Kidney glomerular epithelial cell (primary cell): ENCODE measurements around the gene HEMGN.

Experiments
- DNase-seq: peaks from one replicate; lab custom pipeline; 2025; lab: John Stamatoyannopoulos, UW

HEMGN gene

GRCh38 chr9:97930972-97931371, 7.0 kb downstream of the HEMGN start:
- no peak for DNase-seq

DNA sequence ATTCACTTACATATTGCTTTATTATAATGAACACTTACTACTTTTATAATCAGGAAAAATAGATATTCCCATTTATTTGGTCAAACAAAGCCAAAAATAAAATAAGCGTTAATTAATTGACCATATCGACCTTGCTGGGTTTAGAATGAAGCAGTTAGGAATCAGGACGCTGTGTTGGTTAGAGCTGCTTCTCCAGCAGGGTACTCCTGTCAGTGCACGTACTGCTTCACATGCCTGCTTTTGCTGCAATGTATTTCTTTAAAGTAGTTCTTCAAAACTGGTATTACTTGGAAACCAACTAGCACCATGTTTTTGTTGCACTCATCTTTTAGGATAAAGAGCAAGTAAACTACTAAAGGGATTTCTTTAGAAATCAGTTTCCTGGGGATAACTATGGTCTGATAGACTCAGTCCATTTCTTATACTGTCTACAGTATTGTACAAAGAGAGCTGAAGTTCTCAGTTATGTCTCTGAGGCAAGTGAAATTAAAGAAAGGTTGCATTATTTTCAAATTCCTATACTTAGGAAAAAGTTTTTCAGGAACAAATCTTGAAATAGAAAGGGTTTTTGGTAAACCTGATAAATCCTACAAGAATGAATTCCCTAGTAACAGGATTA, 8.9 kb downstream of the HEMGN start:
- DNase-seq = no peak

- DNase-seq = no peak
Measured at GRCh38 chr9:97925497-97926334, 12.3 kb downstream of the HEMGN start.

GRCh38 chr9:97924386-97924785, 13.6 kb downstream of the HEMGN start:
- DNase-seq = no peak

GRCh38 chr9:97923529-97924108, 14.4 kb downstream of the HEMGN start:
- peak; percentile 84 for DNase-seq

DNA sequence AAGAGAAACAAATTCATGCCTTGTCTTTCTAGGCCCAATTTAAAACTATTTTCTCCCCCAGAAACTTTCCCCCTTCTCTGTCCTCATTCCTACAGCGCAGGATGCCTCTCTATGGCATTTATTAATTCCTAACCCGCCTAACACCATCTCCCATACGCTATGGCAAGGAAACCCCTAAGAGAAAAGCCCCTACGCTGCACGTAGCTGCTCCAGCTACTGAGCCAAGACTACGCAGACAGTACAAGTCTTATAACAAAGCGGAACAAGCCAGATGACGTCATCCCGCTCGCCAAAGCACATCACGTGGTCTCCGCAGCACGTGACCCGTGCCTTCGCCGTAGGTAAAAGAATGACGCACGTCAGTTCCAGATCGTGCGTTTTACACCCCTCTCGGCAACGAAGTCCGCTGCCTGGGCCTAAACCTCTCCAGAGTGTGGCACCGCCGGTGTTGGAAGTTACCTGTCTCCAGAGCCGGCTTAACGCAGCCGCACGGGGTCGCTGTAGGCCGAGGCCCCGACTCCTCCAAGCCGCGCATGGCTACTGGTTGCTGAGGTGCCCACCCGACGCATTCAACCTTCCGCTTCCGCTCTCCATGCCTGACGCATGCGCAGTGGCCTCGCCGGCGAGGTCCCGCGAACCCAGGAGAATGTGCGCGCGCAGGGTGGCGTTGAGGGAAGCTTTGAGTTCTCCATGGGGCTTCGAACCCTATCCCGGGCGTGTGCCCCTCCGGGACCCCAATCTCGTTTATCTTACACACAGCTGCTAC, 15.8 kb downstream of the HEMGN start, which contains the start of gene TRMO:
Gene TRMO (minus strand): TSS at position 542 of the 766 bp plus-strand sequence. CDS start 7 bp downstream, at position 535.
- DNase-seq = peak; percentile 98

DNA sequence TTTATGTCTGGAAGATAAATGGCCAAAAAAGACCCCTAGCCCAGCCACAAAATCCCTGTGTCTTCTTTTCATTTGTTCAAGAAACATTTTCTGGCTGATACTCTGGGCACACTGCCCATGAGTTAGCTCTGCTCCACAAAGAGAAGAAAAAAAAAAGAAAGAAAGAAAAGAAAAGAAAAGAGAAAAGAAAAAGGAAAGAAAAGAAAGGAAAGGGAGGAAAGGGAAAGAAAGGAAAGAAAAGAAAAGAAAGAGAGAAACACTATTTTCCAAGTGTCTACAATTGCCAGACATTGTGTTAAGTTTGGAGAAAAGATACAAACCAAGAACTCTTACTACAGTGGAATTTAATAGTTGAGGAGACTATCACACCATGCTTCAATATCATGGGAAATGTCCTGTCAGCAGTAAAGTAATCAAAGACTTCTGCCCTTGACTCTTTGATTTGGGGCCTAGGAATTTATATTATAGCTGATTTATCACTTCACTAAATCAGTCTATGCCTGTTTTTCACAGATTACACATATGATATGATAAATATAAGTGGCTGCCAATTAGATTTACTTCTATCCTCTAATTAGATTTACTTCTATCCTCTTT, 18.7 kb downstream of the HEMGN start:
- DNase-seq = no peak

DNA sequence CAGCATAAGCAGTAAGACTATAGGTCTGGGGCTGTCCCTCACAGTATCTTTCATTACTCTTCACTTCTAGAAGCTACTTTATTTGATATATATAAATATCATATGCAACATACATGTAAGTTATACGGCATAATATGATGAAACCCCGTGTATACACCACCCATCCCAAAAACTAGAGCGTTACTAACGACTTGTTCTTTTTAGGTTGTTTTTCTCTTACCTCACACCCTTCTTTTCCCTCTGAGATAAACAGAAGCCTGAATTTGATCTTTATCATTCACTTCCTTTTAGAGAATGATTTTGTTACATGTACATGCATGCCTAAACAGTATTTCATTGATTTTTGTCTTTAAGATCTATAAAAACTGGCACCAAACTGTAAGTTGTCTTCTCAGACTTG, 19.4 kb downstream of the HEMGN start:
- DNase-seq = no peak

- no peak for DNase-seq
Measured at GRCh38 chr9:97911970-97912369, 26.0 kb downstream of the HEMGN start.

DNA sequence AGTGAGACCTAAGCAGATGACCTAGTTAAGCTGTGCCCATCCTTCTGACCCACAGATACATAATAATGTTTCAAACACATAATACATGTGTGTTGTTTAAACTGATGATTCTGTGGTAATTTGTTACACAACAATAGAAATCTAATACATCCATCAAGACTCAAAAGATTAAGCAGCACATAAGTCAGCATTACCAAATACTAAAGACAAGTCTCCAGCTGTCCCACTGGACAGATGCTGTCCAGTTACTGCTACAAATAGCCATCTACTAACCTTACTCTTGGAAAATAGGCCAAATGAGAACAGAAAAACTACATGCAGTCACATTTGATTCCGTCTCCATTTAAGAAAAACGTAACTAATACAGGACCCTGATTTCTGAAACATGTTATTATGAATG, 26.4 kb downstream of the HEMGN start:
- no peak for DNase-seq

- no peak for DNase-seq
Measured at GRCh38 chr9:97910357-97910756, 27.6 kb downstream of the HEMGN start.

DNA sequence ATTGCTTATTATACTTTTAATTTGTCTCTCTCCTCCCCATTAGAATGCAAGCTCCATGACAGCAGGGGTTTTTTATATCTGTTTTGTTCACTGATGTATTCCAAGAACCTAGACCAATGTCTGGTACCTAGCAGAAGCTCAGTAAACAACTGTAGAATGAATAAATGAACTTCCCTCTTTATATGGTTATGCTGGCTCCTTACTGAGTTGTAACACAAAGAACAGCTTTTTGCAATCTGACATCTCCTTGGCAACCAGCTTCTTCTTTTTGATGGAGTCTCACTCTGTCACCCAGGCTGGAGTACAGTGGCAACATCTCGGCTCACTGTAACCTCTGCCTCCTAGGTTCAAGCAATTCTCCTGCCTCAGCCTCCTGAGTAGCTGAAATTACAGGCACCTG, 29.3 kb downstream of the HEMGN start:
- no peak for DNase-seq

DNA sequence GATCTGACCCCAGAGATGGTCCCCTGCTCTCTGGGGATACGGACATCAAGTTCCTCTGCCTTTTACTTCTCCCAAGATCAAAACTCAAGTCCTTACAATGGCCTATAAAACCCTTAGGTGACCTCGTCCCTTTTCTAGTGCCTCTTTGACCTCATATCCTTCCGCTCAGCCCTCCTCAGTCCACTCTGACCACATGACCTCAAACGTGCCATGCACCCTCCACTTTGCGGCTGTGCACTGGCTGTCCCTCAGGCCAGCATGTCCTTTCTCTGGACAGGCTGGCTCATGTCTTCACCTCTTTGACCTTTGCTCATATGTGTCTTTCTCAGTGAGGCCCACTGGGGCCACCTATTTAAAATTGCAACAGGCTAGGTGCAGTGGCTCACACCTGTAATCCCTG, 30.3 kb downstream of the HEMGN start:
- no peak for DNase-seq

DNA sequence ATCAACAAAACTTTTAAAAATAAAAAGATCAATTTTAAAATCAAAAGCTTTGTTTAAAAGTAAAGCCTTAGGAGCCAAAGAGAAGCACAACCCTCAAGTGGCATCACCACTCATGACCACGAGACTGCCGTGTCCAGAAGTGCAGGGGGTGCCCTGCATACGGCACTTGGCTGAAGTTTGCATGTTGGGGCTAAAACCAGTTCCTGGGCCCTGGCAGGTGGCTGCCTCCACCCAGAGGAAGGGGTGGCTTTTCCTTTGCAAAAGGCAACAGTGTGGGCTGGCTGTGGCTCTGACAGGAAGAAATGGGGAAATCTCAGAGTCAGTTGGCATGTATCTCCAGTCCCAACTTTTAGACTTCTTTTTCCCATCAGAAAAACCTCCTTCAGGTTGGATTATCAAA, 30.9 kb downstream of the HEMGN start:
- DNase-seq = no peak

DNA sequence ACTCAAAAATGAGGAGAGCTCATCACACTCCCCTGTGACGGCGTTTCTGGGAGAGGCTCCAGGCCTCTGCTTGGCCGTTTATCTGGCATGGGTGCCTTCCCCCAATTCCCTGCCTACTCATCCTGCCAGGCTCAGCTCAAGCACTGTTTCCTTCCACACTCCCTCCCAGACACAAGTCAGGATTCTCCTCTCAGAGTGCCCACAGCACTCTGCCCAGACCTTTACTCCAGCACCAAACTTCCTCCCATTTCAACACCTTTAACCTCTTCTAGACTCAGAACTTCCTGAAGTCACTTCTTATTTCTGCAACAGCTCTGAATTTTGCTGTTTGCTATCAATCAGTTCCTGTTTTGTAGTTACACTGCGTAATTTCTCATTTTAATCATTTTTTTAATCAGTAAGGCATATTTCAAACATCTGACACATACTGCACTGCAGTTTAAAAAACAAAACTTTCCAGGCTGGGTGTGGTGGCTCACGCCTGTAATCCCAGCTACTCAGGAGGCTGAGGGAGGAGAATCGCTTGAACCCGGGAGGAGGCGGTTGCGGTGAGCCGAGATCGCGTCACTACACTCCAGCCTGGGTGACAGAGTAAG, 31.6 kb downstream of the HEMGN start:
- DNase-seq = no peak

GRCh38 chr9:97905228-97905627, 32.7 kb downstream of the HEMGN start:
- DNase-seq = no peak

DNA sequence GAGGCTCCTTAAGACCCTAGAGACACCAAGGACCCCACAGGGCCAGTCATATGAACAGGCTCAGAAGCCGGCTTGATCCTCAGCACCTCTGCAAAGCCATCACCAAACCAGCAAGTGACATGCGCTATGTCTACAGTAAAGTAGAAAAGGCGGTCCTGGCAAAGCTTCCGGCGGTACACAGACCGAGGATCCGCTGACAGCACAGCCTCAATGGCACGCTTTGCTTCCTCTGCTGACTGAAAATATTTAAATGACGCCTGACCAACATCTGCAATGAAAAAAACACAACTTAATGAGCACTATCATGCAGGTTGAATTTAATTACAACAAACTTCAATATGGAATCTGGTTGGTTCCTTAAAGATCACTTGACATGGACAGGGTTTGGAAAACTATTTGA, 33.2 kb downstream of the HEMGN start:
- DNase-seq = no peak

DNA sequence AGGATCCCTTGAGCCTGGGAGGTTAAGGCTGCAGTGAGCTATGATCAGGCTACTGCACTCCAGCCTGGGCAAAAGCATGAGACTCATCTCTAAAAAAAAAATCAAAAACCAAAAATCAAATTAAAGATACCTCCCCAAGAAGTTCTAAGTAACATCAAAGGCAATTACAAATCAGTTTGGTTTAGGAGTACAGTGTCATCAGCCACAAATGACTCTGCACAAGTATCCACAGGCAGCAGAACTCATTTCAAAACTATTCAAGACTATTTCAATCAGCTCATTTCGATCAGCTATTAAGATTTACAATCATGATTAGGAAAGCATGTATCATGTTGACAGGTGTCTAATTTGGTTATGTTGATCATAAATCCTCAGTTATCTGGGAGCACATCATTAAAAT, 34.8 kb downstream of the HEMGN start:
- no peak for DNase-seq

DNA sequence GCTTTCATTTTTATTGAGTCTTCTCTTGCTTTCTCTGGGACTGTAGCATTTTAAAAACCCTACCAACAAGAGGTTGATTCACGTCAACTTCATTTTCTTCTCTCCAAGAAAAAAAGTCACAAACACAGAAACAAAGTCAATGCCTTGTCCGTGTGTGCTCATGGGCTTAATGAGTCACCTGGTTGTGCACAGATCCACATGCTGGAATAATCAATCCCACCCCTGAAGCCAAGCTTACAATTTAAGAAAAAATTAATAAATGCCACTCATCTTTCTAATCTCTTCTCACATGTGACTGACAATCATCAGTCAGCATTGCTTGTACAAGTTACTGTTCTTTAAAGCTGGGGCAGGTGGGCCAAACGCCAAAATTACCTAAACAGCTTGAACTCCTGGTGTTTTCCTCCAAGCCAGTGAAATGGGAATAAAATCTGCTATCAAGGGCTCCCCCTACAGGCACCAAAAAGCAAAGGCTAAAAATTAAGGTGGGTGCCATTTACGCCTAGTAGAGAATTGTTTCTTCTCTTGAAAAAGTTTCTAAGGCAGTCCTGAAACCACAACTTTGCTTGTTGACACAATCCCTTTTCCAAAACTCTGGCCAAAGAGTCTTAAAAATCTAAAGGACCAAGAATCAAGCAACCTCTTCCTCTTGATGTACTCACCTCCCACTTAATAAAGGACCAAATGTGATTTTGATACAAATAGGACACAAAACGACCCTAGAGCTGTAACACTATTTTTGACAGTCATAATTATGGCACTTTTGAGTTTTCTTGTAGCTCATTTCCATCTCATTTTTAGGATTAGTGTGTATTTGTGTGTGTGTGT, 37.0 kb downstream of the HEMGN start:
- DNase-seq = peak; percentile 24

DNA sequence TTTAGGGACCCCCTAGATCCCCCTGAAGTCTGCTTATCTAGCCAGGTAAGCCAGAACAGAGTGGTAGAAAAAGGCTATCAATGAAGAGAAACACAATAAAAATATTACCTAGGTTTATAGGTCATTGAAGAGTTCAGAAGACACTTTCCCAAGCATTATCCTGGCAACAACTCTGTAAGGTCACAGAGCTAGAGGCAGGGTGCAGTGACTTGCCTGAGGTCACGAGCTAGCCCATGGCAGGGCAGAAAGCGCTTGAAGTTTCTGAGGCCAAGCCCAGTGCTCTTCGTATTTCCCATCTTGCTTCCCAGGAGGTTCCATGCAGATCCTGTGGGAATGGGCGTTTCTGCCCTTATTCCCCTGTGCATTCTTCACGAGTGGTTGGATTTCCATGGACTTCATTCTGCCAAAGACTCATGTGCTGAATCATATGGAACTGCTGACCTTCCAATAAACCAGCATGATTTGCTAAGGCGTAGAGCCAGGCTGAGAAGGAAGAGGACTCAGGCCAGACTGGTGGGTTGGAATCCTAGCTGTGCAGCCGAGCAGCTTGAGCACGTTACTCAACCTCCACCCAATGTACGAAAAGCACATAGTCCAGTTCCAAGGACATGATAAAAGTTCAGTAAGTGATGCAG, 37.8 kb downstream of the HEMGN start:
- DNase-seq = no peak
